ENCODE measurements around the gene ERI3.
A peak's percentile ranks its signal among the peaks of the same experiment; 100 is the strongest.

The ERI3 gene

GRCh38 chr1:44236490-44237272, 118.4 kb downstream of the ERI3 start:
- Histone ChIP-seq H3K36me3 (ENCODE audit: control insufficient read depth in 2 of 2, insufficient read depth in 2 of 2, low read length in 2 of 2) (peaks cover under 1 to 4% of the 10 kb centered on the region in 2 donors), H3K4me3 (ENCODE audit: low read length in 2 of 2) (no peak overlapping the region), H3K4me1 (ENCODE audit: control insufficient read depth, insufficient read depth, low read length) (peaks cover 25% of the 10 kb centered on the region), H3K9ac (ENCODE audit: low read length in 2 of 2) (no peak overlapping the region), H3K27ac (ENCODE audit: low read length) (no peak overlapping the region), H3K9me3 (ENCODE audit: control insufficient read depth in 2 of 2, low read length in 2 of 2) (no peaks in the 10 kb centered on the region), H3K27me3 (ENCODE audit: control insufficient read depth in 1 of 2, insufficient read depth in 2 of 2, low read length in 2 of 2) (no peaks in the 10 kb centered on the region)

GRCh38 chr1:44235808-44236207, 119.2 kb downstream of the ERI3 start:
- H3K27ac ChIP-seq (ENCODE audit: low read length) = no peak overlapping the region
- no peak overlapping the region for H3K9ac ChIP-seq (ENCODE audit: low read length in 2 of 2)
- H3K36me3 ChIP-seq (ENCODE audit: control insufficient read depth in 2 of 2, insufficient read depth in 2 of 2, low read length in 2 of 2) = peaks cover 4 to 7% of the 10 kb centered on the region in 2 donors
- peaks cover 24% of the 10 kb centered on the region for H3K4me1 ChIP-seq (ENCODE audit: control insufficient read depth, insufficient read depth, low read length)
- no peak overlapping the region for H3K4me3 ChIP-seq (ENCODE audit: low read length in 2 of 2)
- H3K27me3 ChIP-seq (ENCODE audit: control insufficient read depth in 1 of 2, insufficient read depth in 2 of 2, low read length in 2 of 2) = no peaks in the 10 kb centered on the region
- no peaks in the 10 kb centered on the region for H3K9me3 ChIP-seq (ENCODE audit: control insufficient read depth in 2 of 2, low read length in 2 of 2)

- Histone ChIP-seq H3K9me3 (ENCODE audit: control insufficient read depth in 2 of 2, low read length in 2 of 2) (no peaks in the 10 kb centered on the region), H3K36me3 (ENCODE audit: control insufficient read depth in 2 of 2, insufficient read depth in 2 of 2, low read length in 2 of 2) (peaks cover 4 to 7% of the 10 kb centered on the region in 2 donors), H3K9ac (ENCODE audit: low read length in 2 of 2) (no peak overlapping the region), H3K27me3 (ENCODE audit: control insufficient read depth in 1 of 2, insufficient read depth in 2 of 2, low read length in 2 of 2) (no peaks in the 10 kb centered on the region), H3K4me3 (ENCODE audit: low read length in 2 of 2) (no peak overlapping the region), H3K27ac (ENCODE audit: low read length) (no peak overlapping the region), H3K4me1 (ENCODE audit: control insufficient read depth, insufficient read depth, low read length) (peaks cover 3% of the 10 kb centered on the region)
Observed at GRCh38 chr1:44233593-44233992, 121.5 kb downstream of the ERI3 start.

GRCh38 chr1:44230796-44231195, 124.3 kb downstream of the ERI3 start:
- H3K4me3 ChIP-seq (ENCODE audit: low read length in 2 of 2) = no peak overlapping the region
- H3K4me1 ChIP-seq (ENCODE audit: control insufficient read depth, insufficient read depth, low read length) = no peaks in the 10 kb centered on the region
- H3K27ac ChIP-seq (ENCODE audit: low read length) = no peak overlapping the region
- peaks cover 4 to 9% of the 10 kb centered on the region in 2 donors for H3K36me3 ChIP-seq (ENCODE audit: control insufficient read depth in 2 of 2, insufficient read depth in 2 of 2, low read length in 2 of 2)
- no peaks in the 10 kb centered on the region for H3K27me3 ChIP-seq (ENCODE audit: control insufficient read depth in 1 of 2, insufficient read depth in 2 of 2, low read length in 2 of 2)
- no peak overlapping the region for H3K9ac ChIP-seq (ENCODE audit: low read length in 2 of 2)
- H3K9me3 ChIP-seq (ENCODE audit: control insufficient read depth in 2 of 2, low read length in 2 of 2) = no peaks in the 10 kb centered on the region

- no peak overlapping the region for H3K27ac ChIP-seq (ENCODE audit: low read length)
- no peak overlapping the region for H3K4me3 ChIP-seq (ENCODE audit: low read length in 2 of 2)
- H3K9me3 ChIP-seq (ENCODE audit: control insufficient read depth in 2 of 2, low read length in 2 of 2) = no peaks in the 10 kb centered on the region
- H3K4me1 ChIP-seq (ENCODE audit: control insufficient read depth, insufficient read depth, low read length) = no peaks in the 10 kb centered on the region
- no peaks in the 10 kb centered on the region for H3K27me3 ChIP-seq (ENCODE audit: control insufficient read depth in 1 of 2, insufficient read depth in 2 of 2, low read length in 2 of 2)
- H3K36me3 ChIP-seq (ENCODE audit: control insufficient read depth in 2 of 2, insufficient read depth in 2 of 2, low read length in 2 of 2) = peaks cover 7 to 11% of the 10 kb centered on the region in 2 donors
- no peak overlapping the region for H3K9ac ChIP-seq (ENCODE audit: low read length in 2 of 2)
Observed at GRCh38 chr1:44229435-44230167, 125.5 kb downstream of the ERI3 start.

- Histone ChIP-seq H3K9ac (ENCODE audit: low read length in 2 of 2) (no peak overlapping the region), H3K4me1 (ENCODE audit: control insufficient read depth, insufficient read depth, low read length) (no peaks in the 10 kb centered on the region), H3K9me3 (ENCODE audit: control insufficient read depth in 2 of 2, low read length in 2 of 2) (no peaks in the 10 kb centered on the region), H3K27ac (ENCODE audit: low read length) (no peak overlapping the region), H3K4me3 (ENCODE audit: low read length in 2 of 2) (no peak overlapping the region), H3K36me3 (ENCODE audit: control insufficient read depth in 2 of 2, insufficient read depth in 2 of 2, low read length in 2 of 2) (peaks cover 7 to 11% of the 10 kb centered on the region in 2 donors), H3K27me3 (ENCODE audit: control insufficient read depth in 1 of 2, insufficient read depth in 2 of 2, low read length in 2 of 2) (no peaks in the 10 kb centered on the region)
Observed at GRCh38 chr1:44228218-44228617, 126.8 kb downstream of the ERI3 start.

- no peaks in the 10 kb centered on the region for H3K27me3 ChIP-seq (ENCODE audit: control insufficient read depth in 1 of 2, insufficient read depth in 2 of 2, low read length in 2 of 2)
- no peak overlapping the region for H3K4me3 ChIP-seq (ENCODE audit: low read length in 2 of 2)
- no peaks in the 10 kb centered on the region for H3K9me3 ChIP-seq (ENCODE audit: control insufficient read depth in 2 of 2, low read length in 2 of 2)
- H3K27ac ChIP-seq (ENCODE audit: low read length) = no peak overlapping the region
- H3K9ac ChIP-seq (ENCODE audit: low read length in 2 of 2) = no peak overlapping the region
- peaks cover 7 to 10% of the 10 kb centered on the region in 2 donors for H3K36me3 ChIP-seq (ENCODE audit: control insufficient read depth in 2 of 2, insufficient read depth in 2 of 2, low read length in 2 of 2)
- no peaks in the 10 kb centered on the region for H3K4me1 ChIP-seq (ENCODE audit: control insufficient read depth, insufficient read depth, low read length)
Observed at GRCh38 chr1:44227211-44227610, 127.8 kb downstream of the ERI3 start.

GRCh38 chr1:44225761-44226160, 129.3 kb downstream of the ERI3 start:
- H3K4me1 ChIP-seq (ENCODE audit: control insufficient read depth, insufficient read depth, low read length) = no peaks in the 10 kb centered on the region
- peaks cover 10 to 11% of the 10 kb centered on the region in 2 donors for H3K36me3 ChIP-seq (ENCODE audit: control insufficient read depth in 2 of 2, insufficient read depth in 2 of 2, low read length in 2 of 2)
- no peaks in the 10 kb centered on the region for H3K27me3 ChIP-seq (ENCODE audit: control insufficient read depth in 1 of 2, insufficient read depth in 2 of 2, low read length in 2 of 2)

GRCh38 chr1:44223187-44223610, 131.9 kb downstream of the ERI3 start:
- H3K9me3 ChIP-seq (ENCODE audit: control insufficient read depth in 2 of 2, low read length in 2 of 2) = no peaks in the 10 kb centered on the region
- H3K27ac ChIP-seq (ENCODE audit: low read length) = no peak overlapping the region
- H3K4me1 ChIP-seq (ENCODE audit: control insufficient read depth, insufficient read depth, low read length) = no peaks in the 10 kb centered on the region
- no peak overlapping the region for H3K9ac ChIP-seq (ENCODE audit: low read length in 2 of 2)
- no peak overlapping the region for H3K4me3 ChIP-seq (ENCODE audit: low read length in 2 of 2)
- H3K36me3 ChIP-seq (ENCODE audit: control insufficient read depth in 2 of 2, insufficient read depth in 2 of 2, low read length in 2 of 2) = peaks cover 35 to 36% of the 10 kb centered on the region in 2 donors
- H3K27me3 ChIP-seq (ENCODE audit: control insufficient read depth in 1 of 2, insufficient read depth in 2 of 2, low read length in 2 of 2) = no peaks in the 10 kb centered on the region

More at GRCh38 chr1:44225761-44226160, 129.3 kb downstream of the ERI3 start:
- no peak overlapping the region for H3K9ac ChIP-seq (ENCODE audit: low read length in 2 of 2)
- H3K4me3 ChIP-seq (ENCODE audit: low read length in 2 of 2) = no peak overlapping the region
- peak overlapping the region; percentile 2 for H3K27ac ChIP-seq (ENCODE audit: low read length)
- H3K9me3 ChIP-seq (ENCODE audit: control insufficient read depth in 2 of 2, low read length in 2 of 2) = no peaks in the 10 kb centered on the region

- no peak overlapping the region for H3K27ac ChIP-seq (ENCODE audit: low read length)
- no peaks in the 10 kb centered on the region for H3K4me1 ChIP-seq (ENCODE audit: control insufficient read depth, insufficient read depth, low read length)
- no peak overlapping the region for H3K4me3 ChIP-seq (ENCODE audit: low read length in 2 of 2)
- H3K9me3 ChIP-seq (ENCODE audit: control insufficient read depth in 2 of 2, low read length in 2 of 2) = no peaks in the 10 kb centered on the region
- no peak overlapping the region for H3K9ac ChIP-seq (ENCODE audit: low read length in 2 of 2)
- no peaks in the 10 kb centered on the region for H3K27me3 ChIP-seq (ENCODE audit: control insufficient read depth in 1 of 2, insufficient read depth in 2 of 2, low read length in 2 of 2)
- peaks cover 36 to 40% of the 10 kb centered on the region in 2 donors for H3K36me3 ChIP-seq (ENCODE audit: control insufficient read depth in 2 of 2, insufficient read depth in 2 of 2, low read length in 2 of 2)
Observed at GRCh38 chr1:44222397-44223186, 132.5 kb downstream of the ERI3 start.
